Measurements from ENCODE around the gene FBXO21. TPM values are rescaled to one million over a fixed set of nuclear protein-coding genes. Genes with fewer than 3 reads are reported as not detected.
"Not testable (repeated sequence)": the region's sequence is repeated elsewhere in the genome, so short reads cannot be mapped to it uniquely, and the experiment has no call there.

FBXO21 gene
- total RNA-seq, 1 donor, result 71.9 TPM

DNA sequence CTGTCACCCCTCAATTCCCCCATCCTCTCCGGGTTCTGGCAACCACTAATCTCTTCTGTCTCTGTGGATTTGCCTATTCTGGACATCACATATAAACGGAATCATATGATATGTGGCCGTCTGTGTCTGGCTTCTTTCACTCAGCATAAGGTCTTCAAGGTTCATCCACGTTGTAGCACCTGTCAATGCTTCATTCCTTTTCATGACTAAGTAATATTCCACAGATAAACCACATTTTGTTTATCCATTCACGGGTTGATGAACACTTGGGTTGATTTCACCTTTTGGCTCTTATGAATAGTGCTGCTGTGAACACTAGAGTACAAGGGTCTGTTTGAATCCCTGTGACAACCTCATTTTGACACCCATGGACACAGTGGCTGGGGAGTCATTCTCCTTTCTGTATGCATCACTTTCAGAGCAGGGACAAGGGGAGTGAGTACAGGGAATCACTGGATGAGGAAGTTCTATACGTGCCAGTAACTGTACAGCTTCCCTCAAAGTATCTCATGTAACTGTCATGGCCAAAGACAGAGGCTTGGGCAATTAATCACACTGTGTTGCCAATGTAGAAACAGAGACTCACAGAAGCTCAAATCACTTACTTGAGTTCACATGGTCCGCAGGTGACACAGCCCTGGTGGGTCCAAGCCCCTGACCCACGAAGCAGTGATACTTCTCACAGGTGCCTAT, 80.2 kb downstream of the FBXO21 start:
- DNase-seq (ENCODE audit: low read depth in 2 of 3, low spot score in 2 of 3), result no peak

DNA sequence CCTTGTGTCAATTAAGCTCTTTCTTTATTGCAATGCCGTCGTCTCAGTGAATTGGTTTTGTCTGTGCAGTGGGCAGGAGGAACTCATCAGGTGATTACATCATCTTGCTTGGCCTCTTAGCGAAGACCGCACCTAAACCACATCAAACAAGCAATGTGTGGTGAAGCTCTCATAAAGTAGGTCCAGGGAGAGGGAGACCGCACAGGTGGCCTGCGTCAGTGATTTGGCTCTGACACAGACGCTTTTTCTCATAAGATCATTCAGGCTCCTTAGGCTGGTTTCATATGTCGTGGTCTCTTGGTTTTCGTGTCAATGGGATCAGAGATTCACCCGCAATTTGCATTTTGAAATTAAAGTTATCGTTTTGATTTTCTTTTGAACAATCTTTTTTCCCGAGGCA, 84.4 kb downstream of the FBXO21 start:
- no peak for DNase-seq (ENCODE audit: low read depth in 2 of 3, low spot score in 2 of 3)

DNA sequence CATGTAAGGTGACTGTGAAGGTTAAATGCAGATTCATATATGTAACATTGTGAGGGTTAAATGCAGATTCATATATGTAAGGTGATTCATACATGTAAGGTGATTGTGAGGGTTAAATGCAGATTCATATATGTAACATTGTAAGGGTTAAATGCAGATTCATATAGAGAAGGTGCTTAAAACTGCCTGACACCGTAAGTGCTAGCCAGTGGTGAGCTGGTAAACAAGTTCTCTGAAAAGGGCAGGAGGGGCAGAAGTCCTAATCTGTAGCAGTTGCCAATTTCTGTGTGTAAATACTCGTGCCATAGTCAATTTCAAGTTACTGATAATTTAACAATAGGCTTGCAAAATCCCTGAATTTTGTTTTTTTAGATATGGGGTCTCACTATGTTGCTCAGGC, 86.3 kb downstream of the FBXO21 start:
- not testable (repeated sequence) for DNase-seq (ENCODE audit: low read depth in 2 of 3, low spot score in 2 of 3)

DNA sequence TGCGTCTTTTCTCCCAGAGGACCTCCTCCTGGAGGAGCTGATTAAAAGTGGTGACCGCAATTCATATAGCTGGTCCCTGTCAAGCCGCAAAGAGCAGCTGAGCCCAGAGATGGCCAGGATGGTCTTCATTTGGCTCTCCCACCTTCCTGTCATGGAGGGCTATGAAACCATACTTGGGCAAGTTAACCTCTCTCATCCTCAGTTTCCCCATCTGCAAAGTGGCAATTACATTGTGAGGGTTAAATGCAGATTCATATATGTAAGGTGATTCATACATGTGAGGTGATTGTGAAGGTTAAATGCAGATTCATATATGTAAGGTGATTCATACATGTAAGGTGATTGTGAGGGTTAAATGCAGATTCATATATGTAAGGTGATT, 87.5 kb downstream of the FBXO21 start:
- DNase-seq (ENCODE audit: low read depth in 2 of 3, low spot score in 2 of 3), result no peak

DNA sequence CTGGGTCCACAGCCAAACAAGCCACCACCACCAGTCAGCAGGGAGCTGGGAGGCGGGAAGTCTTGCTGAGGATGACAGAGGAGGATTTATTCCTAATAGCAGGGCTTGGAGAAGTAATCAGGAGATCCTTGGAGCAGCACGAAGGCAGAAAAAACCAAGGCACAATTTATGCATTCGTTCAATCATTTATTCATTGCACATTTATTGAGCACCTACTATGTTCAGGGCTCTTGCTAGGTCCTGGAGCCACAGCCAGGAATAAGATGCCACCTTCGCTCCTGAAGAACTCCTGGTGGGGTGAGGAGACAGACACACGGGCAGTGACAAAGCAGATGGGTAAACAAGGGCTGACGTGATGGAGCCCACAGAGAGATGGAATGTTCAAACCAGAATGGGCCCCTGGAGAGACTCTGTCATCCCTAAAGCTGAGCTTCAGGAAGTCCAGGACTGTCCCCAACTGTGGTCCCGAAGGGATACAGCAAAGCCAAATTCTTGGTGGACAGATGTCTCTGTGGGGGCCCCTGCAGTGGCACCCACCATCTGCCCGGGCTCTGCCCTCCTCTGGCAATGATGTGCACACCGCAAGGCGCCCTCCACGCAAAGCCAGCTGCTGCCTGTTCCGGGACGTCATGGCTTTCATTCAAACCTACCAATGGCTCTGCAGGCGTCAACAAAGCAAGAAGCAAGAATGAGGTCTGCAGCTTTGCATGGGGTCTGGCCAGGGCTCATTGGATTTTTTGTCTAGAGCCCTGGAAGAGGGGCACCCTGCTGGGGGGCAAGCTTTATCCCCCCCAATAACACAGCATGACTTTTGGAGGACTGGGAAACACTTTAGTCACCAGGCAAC, 88.1 kb downstream of the FBXO21 start:
- peak in 1 of 3 donors; percentile 50 for DNase-seq (ENCODE audit: low read depth in 2 of 3, low spot score in 2 of 3)

DNA sequence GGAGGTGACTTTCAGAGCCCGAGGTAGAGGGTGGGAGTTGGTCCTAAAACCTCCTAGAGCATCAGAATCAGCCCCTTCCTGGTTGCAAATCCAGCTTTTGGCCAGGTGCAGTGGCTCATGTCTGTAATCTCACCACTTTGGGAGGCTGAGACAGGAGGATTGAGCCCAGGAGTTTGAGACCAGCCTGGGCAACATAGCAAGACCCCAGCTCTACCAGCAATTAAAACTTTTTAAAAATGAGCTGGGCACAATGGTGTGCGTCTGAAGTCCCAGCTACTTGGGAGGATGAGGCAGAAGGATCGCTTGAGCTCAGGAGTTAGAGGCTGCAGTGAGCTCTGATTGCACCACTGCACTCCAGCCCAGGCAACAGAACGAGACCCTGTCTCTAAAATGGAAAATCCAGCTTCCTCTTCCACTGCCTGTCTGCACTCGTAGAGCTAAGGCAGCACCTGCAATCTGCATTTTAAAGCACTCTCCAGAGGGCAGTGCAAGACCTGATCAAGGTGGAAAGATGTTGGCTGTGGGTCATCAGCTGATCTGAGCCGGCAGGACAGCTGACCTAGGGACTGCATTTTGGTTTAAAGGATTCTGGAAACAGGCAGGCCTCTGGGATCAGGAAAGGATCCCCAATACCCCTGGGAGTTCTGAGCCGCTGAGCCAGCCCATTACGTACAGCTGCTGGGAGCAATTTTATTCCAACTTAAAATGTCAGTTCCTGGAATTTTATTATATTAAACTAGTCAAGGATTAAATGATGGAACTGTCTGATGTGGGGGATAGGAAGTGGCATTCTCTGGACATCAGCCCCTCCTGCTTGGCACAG, 89.2 kb downstream of the FBXO21 start:
- no peak for DNase-seq (ENCODE audit: low read depth in 2 of 3, low spot score in 2 of 3)

DNA sequence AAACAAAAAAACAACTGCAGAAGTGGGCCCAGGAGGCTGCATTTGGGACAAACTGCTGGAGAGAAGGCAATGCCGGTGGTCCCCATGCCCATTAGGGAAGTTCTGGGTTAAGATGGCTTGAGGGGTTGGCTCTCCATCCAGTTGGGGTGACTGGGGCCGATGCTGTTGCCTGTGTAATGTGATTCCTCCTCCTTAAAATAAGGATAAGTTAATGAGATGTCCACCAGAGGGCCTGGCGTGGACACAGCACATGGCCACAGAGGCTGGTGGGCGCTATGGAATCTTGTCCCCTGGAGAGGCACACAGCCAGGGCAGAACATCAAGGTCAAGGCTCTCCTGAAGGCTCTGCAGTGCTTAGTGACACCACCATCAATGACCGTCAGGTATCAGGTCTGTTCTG, 90.0 kb downstream of the FBXO21 start:
- DNase-seq (ENCODE audit: low read depth in 2 of 3, low spot score in 2 of 3), result peak in 1 of 3 donors; percentile 13

DNA sequence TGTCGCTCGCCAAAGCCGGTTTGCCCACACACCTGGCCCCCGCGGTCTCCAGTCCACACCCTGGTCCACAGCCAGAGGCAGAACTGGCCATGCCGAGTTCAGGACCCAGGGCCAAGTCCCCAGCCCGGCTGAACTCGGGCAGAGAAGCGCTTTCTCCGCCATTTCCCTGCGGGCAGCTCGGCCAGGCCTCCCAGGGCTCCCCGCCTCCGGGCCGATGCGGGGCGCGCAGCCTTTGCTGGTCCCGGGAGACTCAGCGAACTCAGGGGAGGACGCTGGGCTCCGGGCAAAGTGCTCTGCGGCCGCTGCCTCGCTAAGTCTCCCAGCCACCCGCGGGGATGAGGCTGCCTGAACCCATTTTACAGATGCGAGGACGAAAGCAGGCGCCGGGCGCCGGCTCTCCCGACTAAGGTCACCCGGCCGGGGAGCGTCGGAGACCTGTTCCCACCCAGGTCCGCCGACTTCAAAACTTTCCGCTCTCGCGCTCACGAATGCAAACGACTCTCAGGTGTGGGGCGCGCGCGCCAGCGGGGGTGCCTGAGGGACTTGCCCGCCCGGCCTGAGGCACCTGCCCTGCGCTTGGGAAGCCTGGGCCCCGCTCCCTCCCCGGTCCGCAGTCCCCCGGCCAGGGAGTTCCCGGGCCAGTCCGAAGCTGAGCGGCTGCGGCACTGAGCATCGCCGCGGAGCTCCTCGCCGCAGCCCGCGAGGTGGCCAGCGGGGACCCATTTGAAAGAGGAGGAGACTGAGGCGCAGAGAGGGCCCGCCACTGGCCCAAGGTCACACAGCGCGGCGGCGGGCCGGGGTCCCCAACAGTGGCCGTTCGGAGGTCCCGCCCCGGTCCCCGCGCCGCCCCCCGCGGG, 91.7 kb downstream of the FBXO21 start:
- no peak for DNase-seq (ENCODE audit: low read depth in 2 of 3, low spot score in 2 of 3)

DNA sequence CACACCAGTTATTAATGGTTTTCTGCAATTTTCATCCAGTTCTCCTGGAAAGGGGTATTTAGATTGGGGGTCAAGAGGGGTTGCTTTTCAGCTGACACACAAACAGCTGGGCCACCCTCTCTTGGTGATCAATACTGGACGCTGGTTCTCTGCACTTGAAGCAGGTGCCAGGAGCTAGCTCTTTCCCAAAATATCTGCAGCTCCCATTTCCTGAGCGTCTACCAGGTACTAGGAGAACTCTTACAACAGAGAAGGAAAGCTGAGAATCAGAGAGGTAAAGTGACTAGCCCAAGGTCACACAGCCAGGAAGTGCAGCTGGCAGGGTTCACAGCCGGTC, 92.3 kb downstream of the FBXO21 start:
- DNase-seq (ENCODE audit: low read depth in 2 of 3, low spot score in 2 of 3), result no peak

DNA sequence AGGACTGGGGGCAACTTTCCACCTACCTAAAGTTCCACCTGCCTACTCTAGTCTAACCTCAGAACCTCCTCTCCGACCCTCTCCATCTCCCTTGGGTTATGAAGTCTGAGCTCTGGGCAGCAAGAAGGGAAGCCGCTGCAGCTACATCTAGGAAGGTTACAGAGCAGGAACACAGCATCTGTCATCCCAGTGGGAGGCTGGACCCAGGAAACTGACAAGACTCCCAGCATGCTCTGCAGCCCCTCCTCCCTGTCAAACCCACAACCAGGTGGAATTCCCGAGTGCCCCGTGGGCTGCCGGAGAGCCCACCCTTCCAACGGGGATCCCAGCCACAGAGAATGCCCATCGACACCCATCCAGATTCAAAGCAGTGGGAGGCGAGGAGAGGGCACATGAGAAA, 93.1 kb downstream of the FBXO21 start:
- no peak for DNase-seq (ENCODE audit: low read depth in 2 of 3, low spot score in 2 of 3)

DNA sequence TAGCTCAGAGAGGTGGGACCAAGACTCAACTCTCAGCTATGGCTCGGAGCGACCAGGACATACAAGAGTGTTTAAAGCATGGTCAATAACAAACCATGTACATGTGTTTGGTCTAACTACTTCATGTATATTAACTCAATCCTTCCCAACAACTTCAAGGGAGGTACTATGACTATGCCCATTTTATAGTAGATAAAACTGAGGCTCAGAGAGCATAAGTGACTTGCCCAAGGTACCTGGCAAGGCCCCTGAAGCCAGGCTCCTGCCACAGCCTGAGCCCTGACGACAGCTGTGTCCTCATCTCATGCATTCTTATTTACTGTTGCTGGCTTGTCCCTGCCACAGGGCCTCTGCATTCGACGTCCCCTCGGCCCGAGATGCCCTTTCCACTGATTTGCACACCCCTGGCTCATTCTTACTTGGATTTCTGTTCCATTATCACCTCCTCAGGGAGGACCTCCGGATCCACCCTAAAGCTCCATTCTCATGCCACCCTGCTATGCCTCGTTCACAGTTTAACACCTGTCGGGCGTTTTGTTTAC, 93.7 kb downstream of the FBXO21 start:
- DNase-seq (ENCODE audit: low read depth in 2 of 3, low spot score in 2 of 3), result no peak

DNA sequence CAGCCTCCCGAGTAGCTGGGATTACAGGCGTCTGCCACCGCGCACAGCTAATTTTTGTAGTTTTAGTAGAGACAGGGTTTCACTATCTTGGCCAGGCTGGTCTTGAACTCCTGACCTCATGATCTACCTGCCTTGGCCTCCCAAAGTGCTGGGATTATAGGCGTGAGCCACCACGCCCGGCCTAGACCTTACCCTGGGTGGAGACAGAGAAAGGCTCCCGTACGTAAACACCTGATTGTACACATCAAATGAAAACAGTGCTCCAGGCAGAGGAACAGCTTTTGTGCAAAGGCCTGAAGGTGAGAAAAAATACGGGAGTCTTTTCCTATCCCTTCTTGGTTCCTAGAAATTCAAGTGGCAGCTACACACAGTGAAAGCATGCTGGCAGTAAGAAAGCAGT, 95.1 kb downstream of the FBXO21 start:
- not testable (repeated sequence) for DNase-seq (ENCODE audit: low read depth in 2 of 3, low spot score in 2 of 3)

DNA sequence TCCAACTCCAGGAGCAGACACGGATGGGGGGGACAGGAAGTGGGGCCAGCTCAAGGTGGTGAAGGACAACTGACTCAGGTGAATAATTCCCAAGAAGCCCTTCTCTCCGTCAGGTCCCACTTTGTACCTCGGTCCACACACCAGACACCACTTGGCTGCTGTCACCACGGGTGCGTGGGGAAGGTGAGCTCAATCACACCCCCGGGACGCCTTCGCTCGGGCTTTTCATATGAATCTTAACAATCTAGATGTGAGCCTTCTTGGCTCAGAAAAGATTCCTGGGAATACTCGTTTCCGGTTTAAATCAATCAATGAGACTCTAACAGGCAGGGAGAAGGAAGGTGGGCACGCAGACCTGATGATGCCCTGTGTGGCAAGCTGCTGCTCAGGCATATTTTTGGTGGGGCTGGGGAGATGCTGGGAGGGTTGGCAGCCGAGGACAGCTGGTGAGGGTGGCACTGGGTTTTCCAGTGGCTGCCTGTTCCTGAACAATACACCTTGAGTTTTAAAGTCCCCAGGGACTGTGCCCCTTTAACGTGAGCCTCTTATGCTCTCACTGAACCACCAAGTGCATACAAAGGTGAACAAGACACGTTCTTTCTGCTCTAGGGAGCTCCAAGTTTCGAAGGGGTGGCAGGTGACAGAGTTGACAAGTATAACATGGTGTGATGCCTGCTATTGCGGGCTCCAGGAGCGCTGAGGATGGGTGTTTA, 96.2 kb downstream of the FBXO21 start:
- no peak for DNase-seq (ENCODE audit: low read depth in 2 of 3, low spot score in 2 of 3)

DNA sequence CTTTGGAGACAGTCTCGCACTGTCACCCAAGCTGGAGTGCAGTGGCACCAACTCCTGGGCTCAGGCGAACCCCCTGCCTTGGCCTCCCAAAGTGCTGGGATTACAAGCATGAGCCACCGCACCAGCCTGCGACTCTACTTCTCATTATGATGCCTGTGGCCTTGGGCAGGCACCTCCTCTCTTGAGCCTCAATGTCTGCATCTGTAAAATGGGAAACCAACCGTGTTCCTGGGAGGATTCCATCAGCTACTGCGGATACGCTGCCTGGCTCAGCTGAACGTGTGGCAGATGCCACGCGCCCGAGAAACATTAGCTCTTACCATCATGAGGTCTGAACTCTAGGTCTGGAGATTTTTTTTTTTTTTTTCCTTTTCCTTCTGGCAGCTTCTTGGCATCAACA, 96.8 kb downstream of the FBXO21 start:
- no peak for DNase-seq (ENCODE audit: low read depth in 2 of 3, low spot score in 2 of 3)

DNA sequence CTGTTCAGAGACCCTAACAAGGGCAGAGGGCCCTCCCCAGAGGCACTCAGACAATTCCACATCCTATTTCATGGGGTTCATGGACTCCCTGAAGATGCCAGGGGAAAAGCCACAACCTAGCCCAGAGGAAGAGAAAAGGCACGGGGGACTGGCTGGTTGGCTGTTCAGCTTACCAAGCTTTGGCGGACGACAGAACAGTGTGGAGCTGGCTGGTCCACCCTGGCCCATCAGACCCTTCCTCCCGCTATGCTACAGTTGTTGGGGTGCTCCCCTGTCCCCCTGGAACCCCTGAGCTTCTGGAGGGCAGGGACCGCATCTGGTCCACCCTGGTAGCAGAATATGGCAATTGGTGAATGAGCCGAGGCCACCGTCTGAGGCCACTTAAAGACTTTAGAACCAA, 97.4 kb downstream of the FBXO21 start:
- DNase-seq (ENCODE audit: low read depth in 2 of 3, low spot score in 2 of 3), result no peak

DNA sequence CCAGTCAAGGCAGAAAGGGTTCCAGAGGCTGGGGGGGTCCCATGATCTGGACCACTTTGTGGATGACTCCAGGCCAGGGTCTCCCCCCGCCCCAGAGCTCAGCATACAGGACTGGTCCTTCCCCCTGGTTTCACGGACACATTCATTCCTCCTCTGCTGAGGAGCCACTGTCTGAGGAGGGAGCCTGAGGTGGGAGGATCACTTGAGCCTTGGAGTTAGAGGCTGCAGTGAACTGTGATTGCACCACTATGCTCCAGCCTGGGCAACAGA, 97.8 kb downstream of the FBXO21 start:
- DNase-seq (ENCODE audit: low read depth in 2 of 3, low spot score in 2 of 3), result no peak

Measured in hematopoietic multipotent progenitor cell (in vitro differentiated cells).